Stimulated activated CD4-positive, alpha-beta T cell treated with anti-CD3 and anti-CD28 coated beads, Interleukin-1b, Interleukin-23, amount 100 ng/mL, for 1 hour (primary cell): ENCODE measurements around the gene COG2.
"Not testable (repeated sequence)": the region's sequence is repeated elsewhere in the genome, so short reads cannot be mapped to it uniquely, and the experiment has no call there.

Experiments used
- DNase-seq, 2 donors: peaks; one replicate each; pipeline ENCODE4 v3.0.0-alpha.2; 2020; ENCODE audit warnings: low read depth in 2 of 2

COG2 gene

GRCh38 chr1:230627767-230628166, 14.5 kb upstream of the COG2 start:
- no peak for DNase-seq

- DNase-seq, result no peak
These were observed 12.8 kb upstream of the COG2 start for GRCh38 chr1:230629511-230629910.

GRCh38 chr1:230631477-230631876, 10.8 kb upstream of the COG2 start:
- no peak for DNase-seq

GRCh38 chr1:230632273-230632873, 9.9 kb upstream of the COG2 start:
- no peak for DNase-seq

- DNase-seq, result no peak
These were observed 8.8 kb upstream of the COG2 start for GRCh38 chr1:230633469-230633868.

GRCh38 chr1:230634384-230634783, 7.9 kb upstream of the COG2 start:
- DNase-seq, result no peak

GRCh38 chr1:230636575-230637148, 5.6 kb upstream of the COG2 start:
- DNase-seq, result no peak

- DNase-seq, result no peak
These were observed 2.5 kb upstream of the COG2 start for GRCh38 chr1:230639714-230640209.

GRCh38 chr1:230641346-230641745, 935 bp upstream of the COG2 start:
- no peak for DNase-seq

GRCh38 chr1:230641900-230642262, 400 bp upstream of the COG2 start:
- DNase-seq, result no peak

GRCh38 chr1:230643908-230644307, 1.6 kb downstream of the COG2 start:
- DNase-seq, result no peak

GRCh38 chr1:230646710-230647302, 4.5 kb downstream of the COG2 start:
- no peak for DNase-seq

GRCh38 chr1:230647321-230647720, 5.0 kb downstream of the COG2 start:
- DNase-seq, result no peak

GRCh38 chr1:230648114-230648513, 5.8 kb downstream of the COG2 start:
- no peak for DNase-seq

- DNase-seq, result no peak
These were observed 8.0 kb downstream of the COG2 start for GRCh38 chr1:230650300-230650699.

- no peak for DNase-seq
These were observed 9.0 kb downstream of the COG2 start for GRCh38 chr1:230651235-230651634.

GRCh38 chr1:230656719-230657118, 14.4 kb downstream of the COG2 start:
- not testable (repeated sequence) for DNase-seq

GRCh38 chr1:230658103-230658502, 15.8 kb downstream of the COG2 start:
- not testable (repeated sequence) for DNase-seq

GRCh38 chr1:230658691-230659090, 16.4 kb downstream of the COG2 start:
- no peak for DNase-seq

GRCh38 chr1:230661976-230662375, 19.7 kb downstream of the COG2 start:
- no peak for DNase-seq

GRCh38 chr1:230668227-230668626, 25.9 kb downstream of the COG2 start:
- no peak for DNase-seq

GRCh38 chr1:230669543-230669942, 27.3 kb downstream of the COG2 start:
- DNase-seq, result no peak

- no peak for DNase-seq
These were observed 32.3 kb downstream of the COG2 start for GRCh38 chr1:230674581-230674980.
